Measurements from ENCODE around the gene MDC1. TPM values are rescaled to one million over a fixed set of nuclear protein-coding genes. Genes with fewer than 3 reads are reported as not detected.

MDC1 gene
- total and polyA plus RNA-seq, 2 of the 13 experiments (the other 11 are each of a cell fraction or from before 2014, with no cell fraction given): 8.4 to 14.0 TPM

- TF ChIP-seq PREB (CRISPR knock-in tag; IDR thresholded peaks at IDR 0.05) (no peak), MIXL1 (CRISPR knock-in tag; IDR thresholded peaks at IDR 0.05) (peak; percentile 90), ZNF407 (CRISPR knock-in tag; IDR thresholded peaks at IDR 0.05; ENCODE audit: not compliant biosample characterization) (peak; percentile 24), ZNF446 (CRISPR knock-in tag; IDR thresholded peaks at IDR 0.05) (no peak), ZBTB2 (CRISPR knock-in tag; IDR thresholded peaks at IDR 0.05; ENCODE audit: low read depth) (0 out of 2 replicates have a peak, but pooled peaks have one; percentile 68), ZSCAN12 (CRISPR knock-in tag; IDR thresholded peaks at IDR 0.05) (no peak), IKZF1 (IDR thresholded peaks at IDR 0.05) (no peak), ASH2L (IDR thresholded peaks at IDR 0.05; ENCODE audit: insufficient read length, low read depth, low read length) (peak; percentile 69), PLRG1 (conservative IDR thresholded peaks at IDR 0.05) (no peak), RFX5 (IDR thresholded peaks at IDR 0.05; ENCODE audit: low read depth, low read length) (no peak; the same call in 1 of the 2 replicates), ZNF749 (CRISPR knock-in tag; IDR thresholded peaks at IDR 0.05; ENCODE audit: borderline replicate concordance) (no peak), HMG20A (CRISPR knock-in tag; IDR thresholded peaks at IDR 0.05; ENCODE audit: borderline replicate concordance) (peak; percentile 91; the same call in 1 of the 2 replicates), GABPB1 (CRISPR knock-in tag; IDR thresholded peaks at IDR 0.05) (peak; percentile 58; the same call in 1 of the 2 replicates), ZNF772 (CRISPR knock-in tag; IDR thresholded peaks at IDR 0.05) (peak; percentile 49; the same call in 1 of the 2 replicates), POLR2AphosphoS5 (IDR thresholded peaks at IDR 0.05; ENCODE audit: low read depth, low read length) (no peak), NFYB (CRISPR knock-in tag; IDR thresholded peaks at IDR 0.05) (no peak), ZSCAN5A (CRISPR knock-in tag; IDR thresholded peaks at IDR 0.05; ENCODE audit: borderline replicate concordance) (peak; percentile 60; the same call in 1 of the 2 replicates)
These were observed 62.0 kb downstream of the MDC1 start (continued) for GRCh38 chr6:30654798-30655742.

Data from HepG2 (cell line).